MCF 10A (cell line): Measurements from ENCODE around the gene GFM1. TPM values are rescaled to one million over a fixed set of nuclear protein-coding genes. Genes with fewer than 3 reads are reported as not detected.
"Not testable (repeated sequence)": the region's sequence is repeated elsewhere in the genome, so short reads cannot be mapped to it uniquely, and the experiment has no call there.

ENCODE experiments used
- BruUV-seq: library from RNA; stranded (reverse); fragments of 400-500 nt; replicated peaks from 2 replicates; lab custom pipeline; 2021; lab: Mats Ljungman, UMichigan
- CTCF ChIA-PET: fragments of 300-600 bp; sonication (Branson Sonifier 250); formaldehyde crosslinking; extraction: SDS; loops from one replicate; lab custom pipeline; 2021; ENCODE audit warnings: antibody characterized with exemption, inconsistent platforms; lab: Yijun Ruan, JAX
- POLR2A ChIA-PET: fragments of 300-600, 350-650 bp; sonication (Branson Sonifier 250); formaldehyde crosslinking; extraction: SDS; loops from one replicate; lab custom pipeline; 2020; ENCODE audit warnings: antibody characterized with exemption, inconsistent platforms; lab: Yijun Ruan, JAX
- DNase-seq: peaks from one replicate; pipeline ENCODE4 v3.0.0-alpha.2; 2018; ENCODE audit not compliant: unreplicated experiment
- H3K27ac Mint-ChIP-seq: one replicate; pipeline ENCODE4 v1.8.0; 2022; ENCODE audit warnings: mild to moderate bottlenecking, low read depth, mixed read lengths; ENCODE audit not compliant: unreplicated experiment
- H3K27me3 Mint-ChIP-seq: one replicate; pipeline ENCODE4 v1.8.0; 2022; ENCODE audit warnings: mixed read lengths; ENCODE audit not compliant: insufficient read depth, unreplicated experiment
- H3K36me3 Mint-ChIP-seq: one replicate; pipeline ENCODE4 v1.8.0; 2022; ENCODE audit warnings: mild to moderate bottlenecking, moderate library complexity, mixed read lengths; ENCODE audit not compliant: insufficient read depth, unreplicated experiment
- H3K4me1 Mint-ChIP-seq: one replicate; pipeline ENCODE4 v1.8.0; 2022; ENCODE audit warnings: mixed read lengths; ENCODE audit not compliant: insufficient read depth, unreplicated experiment
- H3K4me3 Mint-ChIP-seq: one replicate; pipeline ENCODE4 v1.8.0; 2022; ENCODE audit warnings: mild to moderate bottlenecking, moderate library complexity, mixed read lengths; ENCODE audit not compliant: unreplicated experiment
- H3K9me3 Mint-ChIP-seq: one replicate; pipeline ENCODE4 v1.8.0; 2022; ENCODE audit warnings: mixed read lengths; ENCODE audit not compliant: unreplicated experiment
- intact Hi-C: fragments of 100-400 bp; cut with micrococcal nuclease; formaldehyde crosslinking; loops from 2 replicates; pipeline ENCODE4 v1.14.1; 2022
- total RNA-seq: library from RNA; stranded (reverse); gene quantifications from 2 replicates; pipeline ENCODE4 v1.2.3, GENCODE V29; 2022
- TF ChIP-seq, protein P1 (sequence below): fragments of 200-600 bp; IDR thresholded peaks from one replicate; pipeline ENCODE4 v1.8.0; 2022; ENCODE audit warnings: antibody characterized with exemption, mild to moderate bottlenecking; ENCODE audit not compliant: unreplicated experiment

GFM1 gene
- total RNA-seq, 1 experiment from 2014 or later, result 53.9 TPM

GRCh38 chr3:158679547-158680000, 35.2 kb downstream of the GFM1 start:
- no TSS peak for BruUV-seq
- Mint-ChIP-seq H3K9me3 (no peaks in the 10 kb centered on the region), H3K27ac (no peak overlapping the region), H3K4me1 (no peaks in the 10 kb centered on the region), H3K4me3 (no peak overlapping the region), H3K36me3 (peaks cover 35% of the 10 kb centered on the region), H3K27me3 (no peaks in the 10 kb centered on the region)
- POLR2A ChIA-PET, result interaction anchor here (1.8 kb wide), 1 partner anchor 8 kb away, joined by 4 read pairs; no protein-coding TSS in a partner anchor
- no peak for DNase-seq
- TF ChIP-seq, protein P1, sequence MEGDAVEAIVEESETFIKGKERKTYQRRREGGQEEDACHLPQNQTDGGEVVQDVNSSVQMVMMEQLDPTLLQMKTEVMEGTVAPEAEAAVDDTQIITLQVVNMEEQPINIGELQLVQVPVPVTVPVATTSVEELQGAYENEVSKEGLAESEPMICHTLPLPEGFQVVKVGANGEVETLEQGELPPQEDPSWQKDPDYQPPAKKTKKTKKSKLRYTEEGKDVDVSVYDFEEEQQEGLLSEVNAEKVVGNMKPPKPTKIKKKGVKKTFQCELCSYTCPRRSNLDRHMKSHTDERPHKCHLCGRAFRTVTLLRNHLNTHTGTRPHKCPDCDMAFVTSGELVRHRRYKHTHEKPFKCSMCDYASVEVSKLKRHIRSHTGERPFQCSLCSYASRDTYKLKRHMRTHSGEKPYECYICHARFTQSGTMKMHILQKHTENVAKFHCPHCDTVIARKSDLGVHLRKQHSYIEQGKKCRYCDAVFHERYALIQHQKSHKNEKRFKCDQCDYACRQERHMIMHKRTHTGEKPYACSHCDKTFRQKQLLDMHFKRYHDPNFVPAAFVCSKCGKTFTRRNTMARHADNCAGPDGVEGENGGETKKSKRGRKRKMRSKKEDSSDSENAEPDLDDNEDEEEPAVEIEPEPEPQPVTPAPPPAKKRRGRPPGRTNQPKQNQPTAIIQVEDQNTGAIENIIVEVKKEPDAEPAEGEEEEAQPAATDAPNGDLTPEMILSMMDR, result no peak
- intact Hi-C loops, result no loop called here
- CTCF ChIA-PET, result interaction anchor here (0.6 to 1.3 kb wide), 6 partner anchors 19 to 147 kb away, joined by 3 to 7 read pairs (median 4); no protein-coding TSS in a partner anchor

GRCh38 chr3:158680861-158681260, 36.5 kb downstream of the GFM1 start:
- no peak for DNase-seq
- no TSS peak for BruUV-seq
- TF ChIP-seq, protein P1, result no peak
- Mint-ChIP-seq H3K36me3 (peaks cover 48% of the 10 kb centered on the region), H3K27me3 (no peaks in the 10 kb centered on the region), H3K27ac (no peak overlapping the region), H3K4me3 (no peak overlapping the region), H3K9me3 (no peaks in the 10 kb centered on the region), H3K4me1 (no peaks in the 10 kb centered on the region)
- POLR2A ChIA-PET, result interaction anchor here (1.8 kb wide), 1 partner anchor 9 kb away, joined by 4 read pairs; no protein-coding TSS in a partner anchor
- CTCF ChIA-PET, result no interaction called here
- intact Hi-C loops, result no loop called here

DNA sequence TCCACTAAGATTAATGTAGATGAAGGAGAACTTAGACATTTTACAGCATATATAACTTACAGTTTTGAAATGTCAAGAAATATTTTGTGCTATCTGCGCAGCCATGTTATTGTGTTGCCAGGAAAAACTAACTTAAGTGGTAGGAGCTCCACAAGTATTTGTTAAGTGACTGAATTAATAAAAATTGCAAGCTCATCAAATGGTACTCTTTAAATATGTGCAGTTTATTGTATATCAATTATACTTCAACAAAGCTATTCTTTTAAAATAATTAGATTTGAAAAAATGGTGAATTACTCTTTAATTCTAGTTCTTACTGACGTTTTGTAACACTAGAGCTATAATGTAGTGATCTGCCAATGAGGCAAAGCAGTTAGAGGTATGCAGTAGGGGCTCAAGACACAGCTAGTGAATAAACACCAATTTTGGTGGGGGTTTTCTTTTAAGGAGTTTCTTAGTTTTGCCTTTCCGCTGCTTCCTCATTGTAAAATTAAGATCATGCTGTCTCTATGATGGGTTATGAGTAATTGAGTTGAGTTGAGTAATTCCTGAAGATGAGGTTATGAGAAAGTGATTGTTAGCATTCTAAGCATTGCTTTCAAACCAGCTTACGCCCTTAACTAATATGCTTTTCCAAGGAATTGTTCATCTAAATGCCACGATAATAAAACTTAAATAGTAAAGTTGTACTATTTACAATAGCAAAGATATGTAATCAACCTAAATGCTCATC, 39.1 kb downstream of the GFM1 start:
- no peak overlapping the region for H3K27ac Mint-ChIP-seq
- intact Hi-C loops, result no loop called here
- DNase-seq, result no peak

GRCh38 chr3:158685159-158685558, 40.8 kb downstream of the GFM1 start:
- POLR2A ChIA-PET, result interaction anchor here (0.6 kb wide), 1 partner anchor 9 kb away, joined by 3 read pairs; no protein-coding TSS in a partner anchor
- TF ChIP-seq, protein P1, result no peak
- H3K36me3 Mint-ChIP-seq, result peaks cover 44% of the 10 kb centered on the region
- H3K27me3 Mint-ChIP-seq, result no peaks in the 10 kb centered on the region
- no peak for DNase-seq
- BruUV-seq, result no TSS peak
- intact Hi-C loops, result no loop called here
- no peak overlapping the region for H3K4me3 Mint-ChIP-seq
- no peaks in the 10 kb centered on the region for H3K9me3 Mint-ChIP-seq
- CTCF ChIA-PET, result no interaction called here
- H3K4me1 Mint-ChIP-seq, result no peaks in the 10 kb centered on the region
- H3K27ac Mint-ChIP-seq, result no peak overlapping the region

More for the DNA sequence above, 39.1 kb downstream of the GFM1 start:
- H3K27me3 Mint-ChIP-seq, result no peaks in the 10 kb centered on the region
- no TSS peak for BruUV-seq
- ChIA-PET CTCF (interaction anchor here (0.6 to 1.4 kb wide), 4 partner anchors 12 to 1469 kb away, joined by 3 to 10 read pairs (median 3); no protein-coding TSS in a partner anchor), POLR2A (interaction anchor here (0.8 to 0.9 kb wide), 2 partner anchors 39 to 65 kb away, joined by 3 to 5 read pairs; no protein-coding TSS in a partner anchor)
- H3K4me3 Mint-ChIP-seq, result no peak overlapping the region
- TF ChIP-seq, protein P1, result no peak
- H3K36me3 Mint-ChIP-seq, result peaks cover 38% of the 10 kb centered on the region
- H3K9me3 Mint-ChIP-seq, result no peaks in the 10 kb centered on the region
- H3K4me1 Mint-ChIP-seq, result no peaks in the 10 kb centered on the region

DNA sequence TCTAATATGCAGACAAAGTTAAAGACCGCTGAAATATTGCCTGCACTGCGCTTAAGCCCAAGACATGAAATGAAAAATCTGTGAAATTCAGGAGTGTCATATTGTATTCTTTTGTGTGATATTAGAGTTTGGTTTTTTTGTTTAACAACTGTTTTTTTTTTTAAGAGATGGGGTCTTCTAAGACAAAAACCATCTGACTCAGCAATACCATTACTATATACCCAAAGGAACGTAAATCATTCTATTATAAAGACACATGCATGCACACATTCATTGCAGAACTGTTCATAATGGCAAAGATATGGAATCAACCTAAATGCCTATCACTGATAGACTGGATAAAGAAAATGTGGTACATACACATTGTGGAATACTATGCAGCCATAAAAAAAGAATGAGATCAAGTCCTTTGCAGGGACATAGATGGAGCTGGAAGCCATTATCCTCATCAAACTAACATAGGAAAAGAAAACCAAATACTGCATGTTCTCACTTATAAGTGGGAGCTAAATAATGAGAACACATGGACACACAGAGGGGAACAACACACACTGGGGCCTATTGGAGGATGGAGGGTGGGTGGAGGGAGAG, 49.6 kb downstream of the GFM1 start:
- peaks cover 46% of the 10 kb centered on the region for H3K36me3 Mint-ChIP-seq
- POLR2A ChIA-PET, result interaction anchor here (0.6 kb wide), 1 partner anchor 9 kb away, joined by 3 read pairs; no protein-coding TSS in a partner anchor
- H3K9me3 Mint-ChIP-seq, BruUV-seq, intact Hi-C loops, H3K27me3 Mint-ChIP-seq, DNase-seq, H3K4me3 Mint-ChIP-seq, H3K4me1 Mint-ChIP-seq, H3K27ac Mint-ChIP-seq: not testable (repeated sequence)
- CTCF ChIA-PET, result interaction anchor here (0.7 to 1.1 kb wide), 3 partner anchors 11 to 33 kb away, joined by 3 to 4 read pairs (median 4); no protein-coding TSS in a partner anchor
